H1 (cell line): ENCODE measurements around the gene MARS1. TPM values are rescaled to one million over a fixed set of nuclear protein-coding genes. Genes with fewer than 3 reads are reported as not detected.
A peak's percentile ranks its signal among the peaks of the same experiment; 100 is the strongest.

ENCODE experiments used
- CTCF ChIA-PET: fragments of 300-600 bp; sonication (Branson Sonifier 250); formaldehyde crosslinking; loops from one replicate; lab custom pipeline; 2021; ENCODE audit not compliant: partially characterized antibody; lab: Charles Lee
- POLR2A ChIA-PET: fragments of 300-600 bp; sonication (Branson Sonifier 250); formaldehyde crosslinking; loops from one replicate; lab custom pipeline; 2021; ENCODE audit warnings: inconsistent platforms; ENCODE audit not compliant: partially characterized antibody; lab: Charles Lee
- DNase-seq, 2 experiments: peaks; one replicate each; pipeline versions ENCODE4 v3.0.0 to v3.0.0-alpha.2; 2010 to 2022; ENCODE audit warnings: low spot score in 2 of 2, low read depth in 1 of 2, mixed read lengths in 1 of 2
- FAIRE-seq: peaks from 2 replicates; lab custom pipeline; 2011; peaks lifted over from hg19 to GRCh38; lab: Jason Lieb, UNC
- H2AFZ ChIP-seq: 2 replicates; pipeline ENCODE4 v1.8.1; 2012; ENCODE audit warnings: low read length, inconsistent platforms
- H2AK5ac ChIP-seq: 2 replicates; pipeline ENCODE4 v1.6.1; 2013; ENCODE audit warnings: low read depth, low read length
- H2BK120ac ChIP-seq: replicated peaks from 2 replicates; pipeline ENCODE3; 2013; ENCODE audit warnings: low read depth, low read length, inconsistent platforms
- H2BK12ac ChIP-seq: 2 replicates; pipeline ENCODE4 v1.6.1; 2013; ENCODE audit warnings: low read depth, low read length
- H2BK15ac ChIP-seq: 2 replicates; pipeline ENCODE4 v1.6.1; 2013; ENCODE audit warnings: low read length
- H2BK20ac ChIP-seq: 2 replicates; pipeline ENCODE4 v1.6.1; 2013; ENCODE audit warnings: low read length
- H2BK5ac ChIP-seq: 2 replicates; pipeline ENCODE4 v1.6.1; 2013; ENCODE audit warnings: low read depth, low read length
- H3K14ac ChIP-seq: 2 replicates; pipeline ENCODE4 v1.6.1; 2013; ENCODE audit warnings: inconsistent platforms; ENCODE audit not compliant: insufficient read length
- H3K18ac ChIP-seq: 2 replicates; pipeline ENCODE4 v1.6.1; 2013; ENCODE audit warnings: low read length; ENCODE audit errors: extremely low read depth
- H3K23ac ChIP-seq: 2 replicates; pipeline ENCODE4 v1.6.1; 2013; ENCODE audit warnings: inconsistent platforms; ENCODE audit not compliant: insufficient read length
- H3K23me2 ChIP-seq: 2 replicates; pipeline ENCODE4 v1.6.1; 2013; ENCODE audit warnings: low read depth, low read length
- H3K27ac ChIP-seq: 2 replicates; pipeline ENCODE4 v1.6.1; 2011; ENCODE audit warnings: low read depth, low read length, inconsistent platforms
- H3K27me3 ChIP-seq, 4 experiments: replicated peaks in 1 of 4; 1 replicate in 1 of 4; 2 replicates in 3 of 4; pipeline versions ENCODE4 v1.6.1 to v1.8.1; 2011 to 2013; ENCODE audit warnings: low read length in 3 of 4, mild to moderate bottlenecking in 3 of 4, inconsistent platforms in 2 of 4, mixed read lengths in 2 of 4, moderate library complexity in 1 of 4; ENCODE audit not compliant: control insufficient read depth in 3 of 4, insufficient read depth in 3 of 4; ENCODE audit errors: extremely low read depth in 1 of 4
- H3K36me3 ChIP-seq, 4 experiments: 2 replicates each; pipeline versions ENCODE4 v1.6.1 to v1.8.1; 2011 to 2013; ENCODE audit warnings: mild to moderate bottlenecking in 4 of 4, low read length in 3 of 4, moderate library complexity in 2 of 4, control low read depth in 1 of 4, inconsistent platforms in 1 of 4; ENCODE audit not compliant: insufficient read depth in 4 of 4, control insufficient read depth in 2 of 4
- H3K4ac ChIP-seq: replicated peaks from 2 replicates; pipeline ENCODE3; 2013; ENCODE audit warnings: low read length, low read depth, mixed read lengths, inconsistent platforms; ENCODE audit not compliant: insufficient read length
- H3K4me1 ChIP-seq, 4 experiments: replicated peaks in 1 of 4; 1 replicate in 1 of 4; 2 replicates in 3 of 4; pipeline versions ENCODE4 v1.6.1 to v1.8.1; 2011 to 2013; ENCODE audit warnings: low read length in 3 of 4, inconsistent platforms in 2 of 4, mixed read lengths in 1 of 4; ENCODE audit not compliant: insufficient read depth in 4 of 4, control insufficient read depth in 3 of 4
- H3K4me2 ChIP-seq, 2 experiments: 2 replicates each; pipeline versions ENCODE4 v1.6.1 to v1.8.1; 2011 to 2013; ENCODE audit warnings: low read depth in 2 of 2, low read length in 2 of 2, control low read depth in 1 of 2, inconsistent platforms in 1 of 2, mild to moderate bottlenecking in 1 of 2; ENCODE audit not compliant: insufficient read depth in 1 of 2
- H3K4me3 ChIP-seq, 4 experiments: fragments of 200-600, 300-600 bp in 1 of 4; sonication (generic), shearing (Covaris generic), sonication (Bioruptor Twin) in 1 of 4; 2 replicates each; pipeline versions ENCODE4 v1.5.1 to v1.8.1; 2011 to 2016; ENCODE audit warnings: low read length in 4 of 4, low read depth in 3 of 4, control low read depth in 2 of 4, inconsistent platforms in 2 of 4, mild to moderate bottlenecking in 2 of 4, mixed read lengths in 1 of 4, moderate library complexity in 1 of 4; ENCODE audit not compliant: insufficient read depth in 2 of 4; ENCODE audit errors: extremely low read depth in 1 of 4
- H3K56ac ChIP-seq: replicated peaks from 2 replicates; pipeline ENCODE3; 2013; ENCODE audit warnings: low read depth, mild to moderate bottlenecking, mixed read lengths, low read length, inconsistent platforms; ENCODE audit not compliant: insufficient read length
- H3K79me1 ChIP-seq: 2 replicates; pipeline ENCODE4 v1.6.1; 2013; ENCODE audit warnings: low read depth, low read length, control low read depth
- H3K79me2 ChIP-seq, 2 experiments: 2 replicates each; pipeline versions ENCODE4 v1.6.1 to v1.8.1; 2012 to 2013; ENCODE audit warnings: low read length in 2 of 2, mild to moderate bottlenecking in 2 of 2, inconsistent platforms in 1 of 2; ENCODE audit not compliant: insufficient read depth in 2 of 2, control insufficient read depth in 1 of 2
- H3K9ac ChIP-seq, 4 experiments: replicated peaks in 1 of 4; 1 replicate in 1 of 4; 2 replicates in 3 of 4; pipeline versions ENCODE4 v1.6.1 to v1.8.1; 2011 to 2013; ENCODE audit warnings: low read depth in 3 of 4, low read length in 3 of 4, control low read depth in 2 of 4, mild to moderate bottlenecking in 2 of 4, moderate library complexity in 2 of 4, inconsistent platforms in 1 of 4; ENCODE audit errors: extremely low read depth in 1 of 4
- H3K9me3 ChIP-seq, 2 experiments: 2 replicates each; pipeline versions ENCODE4 v1.6.1 to v1.8.1; 2012 to 2013; ENCODE audit warnings: mild to moderate bottlenecking in 2 of 2, moderate library complexity in 2 of 2, control low read depth in 1 of 2, inconsistent platforms in 1 of 2, low read depth in 1 of 2, low read length in 1 of 2, mixed read lengths in 1 of 2; ENCODE audit not compliant: insufficient read depth in 2 of 2
- H4K20me1 ChIP-seq, 2 experiments: replicated peaks in 1 of 2; 2 replicates each; pipeline versions ENCODE3 to v1.8.1; 2011 to 2013; ENCODE audit warnings: inconsistent platforms in 2 of 2, low read length in 2 of 2, mild to moderate bottlenecking in 1 of 2; ENCODE audit not compliant: insufficient read depth in 2 of 2, control insufficient read depth in 1 of 2
- H4K5ac ChIP-seq: 2 replicates; pipeline ENCODE4 v1.6.1; 2013; ENCODE audit warnings: low read length, low read depth, mixed read lengths, inconsistent platforms; ENCODE audit not compliant: insufficient read length
- H4K8ac ChIP-seq: 2 replicates; pipeline ENCODE4 v1.8.0; 2013; ENCODE audit warnings: mild to moderate bottlenecking, moderate library complexity, low read length, inconsistent platforms; ENCODE audit not compliant: insufficient read depth; ENCODE audit errors: extremely low read depth
- H4K91ac ChIP-seq: replicated peaks from 2 replicates; pipeline ENCODE3; 2013; ENCODE audit warnings: low read length, mixed read lengths, inconsistent platforms; ENCODE audit not compliant: insufficient read length
- BRCA1 ChIP-seq: IDR thresholded peaks from 2 replicates; pipeline ENCODE4 v1.6.1; 2012; ENCODE audit warnings: low read depth, low read length, improper control_type of control experiment
- HDAC6 ChIP-seq: IDR thresholded peaks from one replicate; pipeline ENCODE4 v1.7.1; 2012; ENCODE audit warnings: low read depth, mild to moderate bottlenecking, inconsistent platforms, low read length, moderate library complexity
- KDM1A ChIP-seq: fragments of 200-600, 300-600 bp; sonication (generic); IDR thresholded peaks from 2 replicates; pipeline ENCODE4 v1.7.1; 2016; ENCODE audit warnings: mild to moderate bottlenecking, low read length, borderline replicate concordance
- SAP30 ChIP-seq: fragments of 300-600 bp; sonication (generic); IDR thresholded peaks from 2 replicates; pipeline ENCODE4 v1.7.1; 2012; ENCODE audit warnings: low read length, moderate library complexity, mild to moderate bottlenecking, inconsistent platforms; ENCODE audit not compliant: insufficient read depth, insufficient replicate concordance
- SIN3A ChIP-seq, 2 experiments: IDR thresholded peaks in 1 of 2; conservative IDR thresholded peaks in 1 of 2; 2 replicates each; pipeline ENCODE4 v1.6.1; 2011 to 2012; ENCODE audit warnings: low read length in 2 of 2, improper control_type of control experiment in 1 of 2, low read depth in 1 of 2, mild to moderate bottlenecking in 1 of 2
- SP4 ChIP-seq: IDR thresholded peaks from 2 replicates; pipeline ENCODE4 v1.6.1; 2012; ENCODE audit warnings: low read length, inconsistent platforms
- SUZ12 ChIP-seq: fragments of 200-600 bp; sonication (generic); IDR thresholded peaks from 2 replicates; pipeline ENCODE4 v1.6.1; 2012; ENCODE audit warnings: mild to moderate bottlenecking, inconsistent platforms, low read length, moderate library complexity, mixed read lengths
- WGBS, 2 experiments: shearing (Covaris generic) in 1 of 2; methylation state at CpG; one replicate each; pipeline versions ENCODE4 v1.1.6 to v1.1.7; 2013 to 2015; ENCODE audit warnings: low lambda C conversion rate in 2 of 2, mixed read lengths in 2 of 2, inconsistent platforms in 1 of 2, low coverage in 1 of 2, missing lambda C conversion rate in 1 of 2; ENCODE audit not compliant: insufficient replicate concordance in 2 of 2, insufficient coverage in 1 of 2, insufficient read length in 1 of 2; ENCODE audit errors: extremely low coverage in 1 of 2, missing lambda C conversion rate in 1 of 2; 5-methylcytosine and 5-hydroxymethylcytosine counted together
- polyA plus RNA-seq, 7 experiments: library from polyadenylated mRNA; depleted of rRNA in 3 of 7; stranded (reverse) in 5 of 7; unstranded in 2 of 7; fragments of >200 nt in 5 of 7; fragments of 200-250 nt in 2 of 7; gene quantifications; 1 replicate in 5 of 7; 2 replicates in 1 of 7; 4 replicates in 1 of 7; pipeline versions ENCODE4 v1.2.1 to v1.2.3, GENCODE V29; 2011 to 2013; ENCODE audit warnings: missing spikeins in 2 of 7, mixed read lengths in 2 of 7
- total RNA-seq: library from RNA; stranded (reverse); fragmentation: NEBNext Ultra II Directional; extraction: Animal tissue kit (Norgen Biotek cat#: 25700); gene quantifications from 2 replicates; pipeline ENCODE4 v1.2.1, GENCODE V29; 2021
- TF ChIP-seq, protein P1 (sequence below): IDR thresholded peaks from 2 replicates; pipeline ENCODE4 v1.6.1; 2012; ENCODE audit warnings: low read length, inconsistent platforms
- TF ChIP-seq, protein P2 (sequence below): IDR thresholded peaks from 2 replicates; pipeline ENCODE4 v1.6.1; 2012; ENCODE audit warnings: inconsistent platforms

Gene MARS1
- total and polyA plus RNA-seq, 2 of the 8 experiments (the other 6 are each of a cell fraction or from before 2014, with no cell fraction given) = 194 to 407 TPM

DNA sequence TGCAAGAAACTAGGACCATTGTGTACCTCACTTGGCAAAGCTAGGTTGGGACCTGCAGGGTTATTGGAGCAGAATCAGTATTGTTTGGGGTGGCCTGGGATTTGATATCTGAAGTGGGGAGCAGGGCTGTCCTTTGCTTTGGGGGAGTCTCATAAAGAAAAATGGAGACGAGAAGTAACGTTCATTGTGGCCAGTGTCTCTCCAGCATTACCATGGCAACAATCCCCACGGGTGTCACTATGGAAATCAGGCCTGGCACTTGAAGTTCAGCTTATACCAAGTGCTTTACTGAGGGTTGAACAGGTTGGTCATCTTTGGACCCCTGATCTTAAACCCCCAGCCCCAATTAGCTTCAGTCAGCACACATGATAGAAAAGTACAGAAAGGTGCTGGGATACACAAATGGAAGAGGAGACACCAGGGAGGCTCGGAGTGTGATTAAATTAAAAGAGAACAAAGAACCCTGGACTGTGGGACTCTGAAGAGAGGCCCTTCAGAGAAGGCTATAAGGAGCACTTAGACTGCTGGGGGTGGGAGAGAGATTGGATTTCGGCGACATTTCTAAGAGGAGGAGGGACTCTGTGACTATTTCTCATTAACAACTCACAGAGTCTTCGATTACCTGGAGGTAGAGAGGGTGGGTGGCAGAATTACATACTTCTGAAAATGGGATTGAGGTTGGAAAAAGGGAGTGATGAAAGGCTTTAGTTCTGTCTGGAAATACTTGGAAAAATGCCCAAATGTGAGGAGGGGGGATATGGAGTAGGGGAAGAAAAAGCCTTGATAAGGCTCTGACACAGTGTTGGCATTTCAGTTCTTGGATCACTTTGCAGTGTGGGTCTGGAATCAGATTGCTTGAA lies 65.7 kb downstream of the MARS1 start:
- Histone ChIP-seq H3K36me3 (no peaks in the 10 kb centered on the region; a peak in 1 of 8 replicates), H3K9me3 (no peaks in the 10 kb centered on the region), H3K4me2 (peak overlapping the region in 1 of 2 experiments; percentile 69; a peak in 1 of 4 replicates), H3K27ac (no peak overlapping the region), H2BK15ac (no peak overlapping the region), H3K27me3 (peaks cover 0 to 3% (median 2%) of the 10 kb centered on the region in 4 experiments; a peak in 2 of 7 replicates), H4K20me1 (peaks cover 7 to 9% of the 10 kb centered on the region in 2 experiments), H2BK20ac (no peak overlapping the region), H3K79me2 (peaks cover 0 to 34% of the 10 kb centered on the region in 2 experiments; a peak in 2 of 4 replicates), H3K14ac (no peak overlapping the region), H3K23me2 (peaks cover 13% of the 10 kb centered on the region), H3K56ac (no peak overlapping the region), H3K23ac (no peak overlapping the region), H3K9ac (no peak overlapping the region), H4K8ac (no peak overlapping the region), H3K4ac (no peak overlapping the region), H3K79me1 (peaks cover 10% of the 10 kb centered on the region), H3K4me1 (peaks cover 4 to 20% (median 11%) of the 10 kb centered on the region in 4 experiments; a peak in 6 of 7 replicates), H2BK120ac (no peak overlapping the region), H2BK12ac (no peak overlapping the region), H4K5ac (no peak overlapping the region), H2AK5ac (no peak overlapping the region), H2BK5ac (no peak overlapping the region; the same call in 1 of the 2 replicates), H2AFZ (no peak overlapping the region), H3K4me3 (no peak overlapping the region), H3K18ac (no peak overlapping the region), H4K91ac (no peak overlapping the region)
- FAIRE-seq (no peak), DNase-seq (no peak)
- whole genome bisulfite sequencing, 2 experiments = 83% methylated on average over 7 of the region's 7 CpGs; no CpG with 5 or more reads in 1 of the 2 experiments
- ChIA-PET CTCF (interaction anchor here (1.0 to 3.1 kb wide), 7 partner anchors 11 to 340 kb away, joined by 3 to 26 read pairs (median 3); no protein-coding TSS in a partner anchor), POLR2A (interaction anchor here (0.7 to 2.5 kb wide), 8 partner anchors 11 to 39 kb away, joined by 3 to 9 read pairs (median 4); partner anchors contain the start of gene DDIT3)
- TF ChIP-seq SAP30 (no peak), HDAC6 (no peak), BRCA1 (no peak), SUZ12 (no peak), KDM1A (no peak), SP4 (no peak), SIN3A (conservative IDR thresholded peaks at IDR 0.05 in 1 of 2, IDR thresholded peaks at IDR 0.05 in 1 of 2; ENCODE audit: low read depth in 1 of 2, low read length in 2 of 2) (no peak)
- TF ChIP-seq, protein P1, sequence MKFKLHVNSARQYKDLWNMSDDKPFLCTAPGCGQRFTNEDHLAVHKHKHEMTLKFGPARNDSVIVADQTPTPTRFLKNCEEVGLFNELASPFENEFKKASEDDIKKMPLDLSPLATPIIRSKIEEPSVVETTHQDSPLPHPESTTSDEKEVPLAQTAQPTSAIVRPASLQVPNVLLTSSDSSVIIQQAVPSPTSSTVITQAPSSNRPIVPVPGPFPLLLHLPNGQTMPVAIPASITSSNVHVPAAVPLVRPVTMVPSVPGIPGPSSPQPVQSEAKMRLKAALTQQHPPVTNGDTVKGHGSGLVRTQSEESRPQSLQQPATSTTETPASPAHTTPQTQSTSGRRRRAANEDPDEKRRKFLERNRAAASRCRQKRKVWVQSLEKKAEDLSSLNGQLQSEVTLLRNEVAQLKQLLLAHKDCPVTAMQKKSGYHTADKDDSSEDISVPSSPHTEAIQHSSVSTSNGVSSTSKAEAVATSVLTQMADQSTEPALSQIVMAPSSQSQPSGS = no peak
- TF ChIP-seq, protein P2, sequence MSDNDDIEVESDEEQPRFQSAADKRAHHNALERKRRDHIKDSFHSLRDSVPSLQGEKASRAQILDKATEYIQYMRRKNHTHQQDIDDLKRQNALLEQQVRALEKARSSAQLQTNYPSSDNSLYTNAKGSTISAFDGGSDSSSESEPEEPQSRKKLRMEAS = no peak
